Panc1 (cell line): ENCODE data around the gene GPR156. TPM values are rescaled to one million over a fixed set of nuclear protein-coding genes. Genes with fewer than 3 reads are reported as not detected.

Source experiments
- ATAC-seq: fragments of 200-7000 bp; cut with Tn5 transposase; 2 replicates; pipeline ENCODE4 v1.9.1; 2020; ENCODE audit warnings: mild to moderate bottlenecking, moderate library complexity
- BruUV-seq: library from RNA; stranded (reverse); fragments of 400-500 nt; replicated peaks from 2 replicates; lab custom pipeline; 2021; lab: Mats Ljungman, UMichigan
- CTCF ChIA-PET: fragments of 300-600 bp; sonication (Branson Sonifier 250); formaldehyde crosslinking; loops from one replicate; lab custom pipeline; 2022; ENCODE audit warnings: antibody characterized with exemption; lab: Charles Lee
- POLR2A ChIA-PET: fragments of 300-600 bp; sonication (Branson Sonifier 250); formaldehyde crosslinking; loops from one replicate; lab custom pipeline; 2022; ENCODE audit warnings: antibody characterized with exemption; lab: Charles Lee
- DNase-seq: peaks from one replicate; pipeline ENCODE4 v3.0.0-alpha.2; 2010; ENCODE audit warnings: low read depth, low spot score
- H3K27ac ChIP-seq: 2 replicates; pipeline ENCODE4 v1.5.1; 2011; ENCODE audit warnings: mild to moderate bottlenecking, low read length, inconsistent platforms
- H3K27me3 ChIP-seq: fragments of 200-500 bp; sonication (Bioruptor generic); 2 replicates; pipeline ENCODE4 v1.6.0; 2014; ENCODE audit warnings: low read length, inconsistent platforms; ENCODE audit not compliant: control insufficient read depth, insufficient read depth
- H3K36me3 ChIP-seq: fragments of 200-500 bp; sonication (Bioruptor generic); 2 replicates; pipeline ENCODE4 v1.5.1; 2014; ENCODE audit warnings: inconsistent platforms, mild to moderate bottlenecking, low read length, moderate library complexity; ENCODE audit not compliant: control insufficient read depth, insufficient read depth
- H3K4me1 ChIP-seq: 2 replicates; pipeline ENCODE4 v1.5.1; 2011; ENCODE audit warnings: inconsistent platforms, mild to moderate bottlenecking, low read length, moderate library complexity; ENCODE audit not compliant: control insufficient read depth, insufficient read depth
- H3K4me3 ChIP-seq, 2 experiments: 2 replicates each; pipeline ENCODE4 v1.5.1; 2011 to 2012; ENCODE audit warnings: low read depth in 2 of 2, low read length in 2 of 2, mild to moderate bottlenecking in 2 of 2, inconsistent platforms in 1 of 2, moderate library complexity in 1 of 2
- H3K9me3 ChIP-seq: fragments of 200-500 bp; sonication (Bioruptor generic); 2 replicates; pipeline ENCODE4 v1.5.1; 2014; ENCODE audit warnings: low read depth, mild to moderate bottlenecking, inconsistent platforms, low read length, moderate library complexity; ENCODE audit not compliant: control insufficient read depth, insufficient read depth
- POLR2AphosphoS5 ChIP-seq: IDR thresholded peaks from 2 replicates; pipeline ENCODE4 v1.6.1; 2012; ENCODE audit warnings: mild to moderate bottlenecking, low read depth, low read length, moderate library complexity
- SIN3A ChIP-seq: IDR thresholded peaks from 2 replicates; pipeline ENCODE4 v1.6.1; 2012; ENCODE audit warnings: low read depth, mild to moderate bottlenecking, low read length, moderate library complexity, borderline replicate concordance; ENCODE audit not compliant: insufficient read depth
- TCF7L2 ChIP-seq: IDR thresholded peaks from 2 replicates; pipeline ENCODE4 v1.6.1; 2011; ENCODE audit warnings: mild to moderate bottlenecking, low read depth, low read length, inconsistent platforms
- in situ Hi-C: cut with HindIII; loops from 2 replicates; pipeline ENCODE4 v1.10.0; 2016; ENCODE audit warnings: low sequenced_read_pairs, low pct_unique_long_range_greater_than_20kb
- intact Hi-C: fragments of 100-400 bp; cut with micrococcal nuclease; formaldehyde crosslinking; loops from one replicate; pipeline ENCODE4 v1.10.0; 2022; ENCODE audit not compliant: unreplicated experiment
- total RNA-seq: library from RNA; stranded (reverse); gene quantifications from one replicate; pipeline ENCODE4 v1.2.1, GENCODE V29; 2021; ENCODE audit not compliant: unreplicated experiment
- TF ChIP-seq, protein P1 (sequence below): fragments of 450-650 bp; IDR thresholded peaks from 2 replicates; pipeline ENCODE4 v1.5.1; 2017; ENCODE audit warnings: mild to moderate bottlenecking
- TF ChIP-seq, protein P2 (sequence below), 2 experiments: IDR thresholded peaks; 2 replicates each; pipeline ENCODE4 v1.6.1; 2011 to 2012; ENCODE audit warnings: low read depth in 2 of 2, control low read depth in 1 of 2, low read length in 1 of 2, mild to moderate bottlenecking in 1 of 2, moderate library complexity in 1 of 2; ENCODE audit not compliant: insufficient read depth in 1 of 2

The GPR156 gene
- total RNA-seq, 1 experiment from 2014 or later: 0.39 TPM

DNA sequence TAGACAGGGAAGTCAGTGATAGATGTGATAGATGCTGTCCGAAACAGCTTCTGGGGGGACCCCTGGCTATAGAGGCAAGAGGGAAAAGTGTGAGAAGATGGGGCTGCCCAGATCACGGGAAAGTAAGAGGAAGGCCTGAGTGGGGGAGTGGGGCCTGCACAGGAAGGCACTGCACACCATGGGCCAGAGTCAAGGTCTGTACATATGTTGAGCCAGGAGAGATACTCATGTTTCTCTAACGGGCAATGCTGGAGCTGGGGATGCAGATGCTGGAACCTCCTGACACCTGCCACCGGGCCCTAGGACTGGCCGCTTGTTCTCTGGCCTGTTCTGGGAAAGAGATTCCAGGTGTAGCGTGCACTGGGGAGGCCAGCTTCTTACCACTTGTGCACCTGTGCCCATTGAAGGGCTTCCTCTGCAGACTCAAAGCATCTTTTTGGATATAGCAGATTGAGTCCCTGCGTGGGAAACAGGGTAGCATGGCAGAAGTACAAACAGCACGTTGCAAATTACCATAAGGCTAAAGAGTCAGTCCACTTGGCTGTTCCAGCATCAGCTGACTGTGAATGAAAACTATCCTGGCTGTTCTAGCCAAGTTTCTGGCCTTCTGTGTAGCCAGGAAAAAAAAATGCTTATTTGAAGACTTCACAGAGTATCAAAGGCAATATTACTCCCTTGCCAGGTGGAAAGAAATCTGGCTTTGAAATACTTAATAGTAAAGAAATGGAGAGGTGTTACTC lies 113.7 kb downstream of the GPR156 start:
- H3K4me3 ChIP-seq: no peak overlapping the region
- H3K27ac ChIP-seq: no peak overlapping the region
- TF ChIP-seq TCF7L2 (no peak), POLR2AphosphoS5 (no peak)
- TF ChIP-seq, protein P1, sequence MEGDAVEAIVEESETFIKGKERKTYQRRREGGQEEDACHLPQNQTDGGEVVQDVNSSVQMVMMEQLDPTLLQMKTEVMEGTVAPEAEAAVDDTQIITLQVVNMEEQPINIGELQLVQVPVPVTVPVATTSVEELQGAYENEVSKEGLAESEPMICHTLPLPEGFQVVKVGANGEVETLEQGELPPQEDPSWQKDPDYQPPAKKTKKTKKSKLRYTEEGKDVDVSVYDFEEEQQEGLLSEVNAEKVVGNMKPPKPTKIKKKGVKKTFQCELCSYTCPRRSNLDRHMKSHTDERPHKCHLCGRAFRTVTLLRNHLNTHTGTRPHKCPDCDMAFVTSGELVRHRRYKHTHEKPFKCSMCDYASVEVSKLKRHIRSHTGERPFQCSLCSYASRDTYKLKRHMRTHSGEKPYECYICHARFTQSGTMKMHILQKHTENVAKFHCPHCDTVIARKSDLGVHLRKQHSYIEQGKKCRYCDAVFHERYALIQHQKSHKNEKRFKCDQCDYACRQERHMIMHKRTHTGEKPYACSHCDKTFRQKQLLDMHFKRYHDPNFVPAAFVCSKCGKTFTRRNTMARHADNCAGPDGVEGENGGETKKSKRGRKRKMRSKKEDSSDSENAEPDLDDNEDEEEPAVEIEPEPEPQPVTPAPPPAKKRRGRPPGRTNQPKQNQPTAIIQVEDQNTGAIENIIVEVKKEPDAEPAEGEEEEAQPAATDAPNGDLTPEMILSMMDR: no peak
- H3K4me1 ChIP-seq: no peaks in the 10 kb centered on the region
- ATAC-seq: no peak
- POLR2A ChIA-PET: no interaction called here
- H3K27me3 ChIP-seq: no peaks in the 10 kb centered on the region
- in situ Hi-C loops (no loop called here), intact Hi-C loops (no loop called here)
- no peak for DNase-seq
- no peaks in the 10 kb centered on the region for H3K9me3 ChIP-seq
- H3K36me3 ChIP-seq: no peaks in the 10 kb centered on the region
- CTCF ChIA-PET: no interaction called here
- no TSS peak for BruUV-seq

GRCh38 chr3:120170223-120170622 lies 114.8 kb downstream of the GPR156 start:
- DNase-seq (peak; percentile 71), ATAC-seq (peak; percentile 87)
- ChIA-PET CTCF (no interaction called here), POLR2A (no interaction called here)
- intact Hi-C loops: no loop called here
- Histone ChIP-seq H3K4me3 (no peak overlapping the region), H3K27me3 (no peaks in the 10 kb centered on the region), H3K36me3 (no peaks in the 10 kb centered on the region), H3K9me3 (no peaks in the 10 kb centered on the region), H3K27ac (no peak overlapping the region), H3K4me1 (no peaks in the 10 kb centered on the region)
- in situ Hi-C loops: no loop called here
- no TSS peak for BruUV-seq
- TF ChIP-seq, protein P2, sequence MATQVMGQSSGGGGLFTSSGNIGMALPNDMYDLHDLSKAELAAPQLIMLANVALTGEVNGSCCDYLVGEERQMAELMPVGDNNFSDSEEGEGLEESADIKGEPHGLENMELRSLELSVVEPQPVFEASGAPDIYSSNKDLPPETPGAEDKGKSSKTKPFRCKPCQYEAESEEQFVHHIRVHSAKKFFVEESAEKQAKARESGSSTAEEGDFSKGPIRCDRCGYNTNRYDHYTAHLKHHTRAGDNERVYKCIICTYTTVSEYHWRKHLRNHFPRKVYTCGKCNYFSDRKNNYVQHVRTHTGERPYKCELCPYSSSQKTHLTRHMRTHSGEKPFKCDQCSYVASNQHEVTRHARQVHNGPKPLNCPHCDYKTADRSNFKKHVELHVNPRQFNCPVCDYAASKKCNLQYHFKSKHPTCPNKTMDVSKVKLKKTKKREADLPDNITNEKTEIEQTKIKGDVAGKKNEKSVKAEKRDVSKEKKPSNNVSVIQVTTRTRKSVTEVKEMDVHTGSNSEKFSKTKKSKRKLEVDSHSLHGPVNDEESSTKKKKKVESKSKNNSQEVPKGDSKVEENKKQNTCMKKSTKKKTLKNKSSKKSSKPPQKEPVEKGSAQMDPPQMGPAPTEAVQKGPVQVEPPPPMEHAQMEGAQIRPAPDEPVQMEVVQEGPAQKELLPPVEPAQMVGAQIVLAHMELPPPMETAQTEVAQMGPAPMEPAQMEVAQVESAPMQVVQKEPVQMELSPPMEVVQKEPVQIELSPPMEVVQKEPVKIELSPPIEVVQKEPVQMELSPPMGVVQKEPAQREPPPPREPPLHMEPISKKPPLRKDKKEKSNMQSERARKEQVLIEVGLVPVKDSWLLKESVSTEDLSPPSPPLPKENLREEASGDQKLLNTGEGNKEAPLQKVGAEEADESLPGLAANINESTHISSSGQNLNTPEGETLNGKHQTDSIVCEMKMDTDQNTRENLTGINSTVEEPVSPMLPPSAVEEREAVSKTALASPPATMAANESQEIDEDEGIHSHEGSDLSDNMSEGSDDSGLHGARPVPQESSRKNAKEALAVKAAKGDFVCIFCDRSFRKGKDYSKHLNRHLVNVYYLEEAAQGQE (IDR thresholded peaks at IDR 0.05; ENCODE audit: insufficient read depth in 1 of 2, low read depth in 2 of 2, low read length in 1 of 2): no peak

DNA sequence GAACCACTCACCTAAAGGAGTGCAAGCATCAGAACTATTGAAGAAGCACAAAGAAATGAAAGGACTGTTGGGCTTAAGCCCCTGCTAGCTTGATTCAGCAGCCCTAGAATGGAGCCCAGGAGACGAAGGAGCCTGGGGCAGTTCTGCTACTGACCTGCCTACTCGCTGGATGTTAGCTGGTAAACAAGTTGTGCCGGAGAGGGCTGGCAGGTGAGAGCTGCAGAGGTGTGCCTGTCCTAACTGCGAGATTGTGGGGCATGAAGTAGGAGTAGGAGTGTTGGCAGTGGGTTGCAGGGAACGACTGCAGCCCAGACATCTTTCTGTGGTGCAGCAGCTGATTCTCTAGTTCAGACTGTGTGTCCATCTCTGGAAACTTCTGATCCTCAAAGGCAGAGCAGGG lies 115.6 kb downstream of the GPR156 start:
- ATAC-seq: no peak

More for the DNA sequence above, 115.6 kb downstream of the GPR156 start:
- intact Hi-C loops: no loop called here
- ChIA-PET POLR2A (no interaction called here), CTCF (no interaction called here)
- TF ChIP-seq, protein P1: no peak
- TF ChIP-seq TCF7L2 (no peak), POLR2AphosphoS5 (no peak), SIN3A (no peak)
- TF ChIP-seq, protein P2 (IDR thresholded peaks at IDR 0.05; ENCODE audit: insufficient read depth in 1 of 2, low read depth in 2 of 2, low read length in 1 of 2): no peak
- Histone ChIP-seq H3K27me3 (no peaks in the 10 kb centered on the region), H3K27ac (no peak overlapping the region), H3K9me3 (no peaks in the 10 kb centered on the region), H3K4me1 (no peaks in the 10 kb centered on the region), H3K36me3 (no peaks in the 10 kb centered on the region), H3K4me3 (no peak overlapping the region)
- in situ Hi-C loops: no loop called here
- no TSS peak for BruUV-seq
- no peak for DNase-seq
